ENCODE data around the gene ZNF697. TPM values are rescaled to one million over a fixed set of nuclear protein-coding genes. Genes with fewer than 3 reads are reported as not detected.

Gene ZNF697
- total RNA-seq, 3 donors from 2014 or later (not counting 1 experiment from before 2014, with no cell fraction given) = 0.09 to 0.45 TPM; not detected in 1

- 77% methylated on average over 3 of the region's 3 CpGs for WGBS (ENCODE audit: insufficient coverage)
- DNase-seq (no peak), ATAC-seq (no peak)
- no peaks in the 10 kb centered on the region for H3K4me1 Mint-ChIP-seq
- H3K27me3 Mint-ChIP-seq (ENCODE audit: low read depth in 2 of 2) = peaks cover 27 to 30% of the 10 kb centered on the region in 2 donors
- no peaks in the 10 kb centered on the region for H3K9me3 Mint-ChIP-seq
- TF ChIP-seq CTCF (IDR thresholded peaks at IDR 0.05) = no peak
- H3K9me3 ChIP-seq (ENCODE audit: control insufficient read depth, insufficient read depth, low read length) = no peaks in the 10 kb centered on the region
- H3K4me3 Mint-ChIP-seq = no peak overlapping the region
- no peaks in the 10 kb centered on the region for H3K36me3 Mint-ChIP-seq
- H3K27ac Mint-ChIP-seq = no peak overlapping the region
- no peaks in the 10 kb centered on the region for H3K27me3 ChIP-seq (ENCODE audit: control insufficient read depth, insufficient read depth, low read length)
- no peaks in the 10 kb centered on the region for H3K36me3 ChIP-seq (ENCODE audit: control insufficient read depth, insufficient read depth, low read length)
- H3K4me1 ChIP-seq (ENCODE audit: control insufficient read depth, insufficient read depth, low read length) = no peaks in the 10 kb centered on the region
- H3K27ac ChIP-seq (ENCODE audit: low read length) = no peak overlapping the region
- H3K4me3 ChIP-seq (ENCODE audit: low read length) = no peak overlapping the region
- intact Hi-C loops (cut with micrococcal nuclease) = no loop called here
These were observed 21.2 kb downstream of the ZNF697 start for GRCh38 chr1:119626841-119627240.

- no peak for ATAC-seq
- H3K27me3 Mint-ChIP-seq (ENCODE audit: low read depth in 2 of 2) = peaks cover 24 to 27% of the 10 kb centered on the region in 2 donors
- 92% methylated on average over 2 of the region's 3 CpGs for WGBS (ENCODE audit: insufficient coverage)
- Histone ChIP-seq H3K36me3 (ENCODE audit: control insufficient read depth, insufficient read depth, low read length) (no peaks in the 10 kb centered on the region), H3K4me1 (ENCODE audit: control insufficient read depth, insufficient read depth, low read length) (no peaks in the 10 kb centered on the region), H3K9me3 (ENCODE audit: control insufficient read depth, insufficient read depth, low read length) (no peaks in the 10 kb centered on the region), H3K27ac (ENCODE audit: low read length) (no peak overlapping the region), H3K4me3 (ENCODE audit: low read length) (no peak overlapping the region), H3K27me3 (ENCODE audit: control insufficient read depth, insufficient read depth, low read length) (no peaks in the 10 kb centered on the region)
- no peak overlapping the region for H3K27ac Mint-ChIP-seq
- TF ChIP-seq CTCF (IDR thresholded peaks at IDR 0.05) = no peak
- intact Hi-C loops (cut with micrococcal nuclease) = no loop called here
- H3K4me3 Mint-ChIP-seq = no peak overlapping the region
- DNase-seq = no peak
- H3K9me3 Mint-ChIP-seq = no peaks in the 10 kb centered on the region
- no peaks in the 10 kb centered on the region for H3K4me1 Mint-ChIP-seq
- H3K36me3 Mint-ChIP-seq = no peaks in the 10 kb centered on the region
These were observed 22.0 kb downstream of the ZNF697 start for GRCh38 chr1:119626011-119626545.

- 94% methylated on average over 30 of the region's 30 CpGs for WGBS (ENCODE audit: insufficient coverage)
- H3K4me1 ChIP-seq (ENCODE audit: control insufficient read depth, insufficient read depth, low read length) = no peaks in the 10 kb centered on the region
These were observed 24.4 kb downstream of the ZNF697 start for GRCh38 chr1:119623678-119624077.

More at GRCh38 chr1:119623678-119624077, 24.4 kb downstream of the ZNF697 start:
- no peak overlapping the region for H3K4me3 Mint-ChIP-seq
- DNase-seq (no peak), ATAC-seq (no peak)
- no peak overlapping the region for H3K27ac Mint-ChIP-seq
- H3K27me3 Mint-ChIP-seq (ENCODE audit: low read depth in 2 of 2) = peaks cover 5 to 11% of the 10 kb centered on the region in 2 donors
- TF ChIP-seq CTCF (IDR thresholded peaks at IDR 0.05) = no peak
- no peaks in the 10 kb centered on the region for H3K4me1 Mint-ChIP-seq
- no peaks in the 10 kb centered on the region for H3K36me3 Mint-ChIP-seq
- H3K9me3 ChIP-seq (ENCODE audit: control insufficient read depth, insufficient read depth, low read length) = no peaks in the 10 kb centered on the region
- no peaks in the 10 kb centered on the region for H3K36me3 ChIP-seq (ENCODE audit: control insufficient read depth, insufficient read depth, low read length)
- no peaks in the 10 kb centered on the region for H3K9me3 Mint-ChIP-seq
- no peak overlapping the region for H3K4me3 ChIP-seq (ENCODE audit: low read length)
- no peaks in the 10 kb centered on the region for H3K27me3 ChIP-seq (ENCODE audit: control insufficient read depth, insufficient read depth, low read length)
- intact Hi-C loops (cut with micrococcal nuclease) = no loop called here
- no peak overlapping the region for H3K27ac ChIP-seq (ENCODE audit: low read length)
